Measurements from ENCODE around the gene PYGO1.

Gene PYGO1

GRCh38 chr15:55530861-55531313 lies 57.3 kb downstream of the PYGO1 start:
- peak overlapping the region; percentile 67 for H3K27ac ChIP-seq (ENCODE audit: low read depth, low read length, severe bottlenecking)
- WGBS, 2 experiments (ENCODE audit: insufficient coverage in 2 of 2) = 54 to 75% methylated on average over 2 to 4 of the region's 4 CpGs
- no peaks in the 10 kb centered on the region for H3K36me3 ChIP-seq (ENCODE audit: control insufficient read depth, insufficient read depth, low read length)
- H3K4me1 ChIP-seq (ENCODE audit: control insufficient read depth, insufficient read depth, low read length, poor library complexity, severe bottlenecking) = no peaks in the 10 kb centered on the region
- H3K9me3 ChIP-seq (ENCODE audit: control insufficient read depth, low read length) = no peaks in the 10 kb centered on the region
- H3K4me3 ChIP-seq (ENCODE audit: extremely low read depth, insufficient read depth, low read length, poor library complexity, severe bottlenecking) = no peak overlapping the region

- no peak overlapping the region for H3K4me3 ChIP-seq (ENCODE audit: extremely low read depth, insufficient read depth, low read length, poor library complexity, severe bottlenecking)
- no peak overlapping the region for H3K27ac ChIP-seq (ENCODE audit: low read depth, low read length, severe bottlenecking)
- no peaks in the 10 kb centered on the region for H3K36me3 ChIP-seq (ENCODE audit: control insufficient read depth, insufficient read depth, low read length)
- 50% methylated on average over 1 of the region's 4 CpGs; no CpG with 5 or more reads in 1 of the 2 experiments for WGBS, 2 experiments (ENCODE audit: insufficient coverage in 2 of 2)
- H3K4me1 ChIP-seq (ENCODE audit: control insufficient read depth, insufficient read depth, low read length, poor library complexity, severe bottlenecking) = no peaks in the 10 kb centered on the region
- H3K9me3 ChIP-seq (ENCODE audit: control insufficient read depth, low read length) = no peaks in the 10 kb centered on the region
Measured at GRCh38 chr15:55528812-55529211, 59.3 kb downstream of the PYGO1 start.

- no peak overlapping the region for H3K27ac ChIP-seq (ENCODE audit: low read depth, low read length, severe bottlenecking)
- H3K36me3 ChIP-seq (ENCODE audit: control insufficient read depth, insufficient read depth, low read length) = no peaks in the 10 kb centered on the region
- no peak overlapping the region for H3K4me3 ChIP-seq (ENCODE audit: extremely low read depth, insufficient read depth, low read length, poor library complexity, severe bottlenecking)
- 70 to 100% methylated on average over 1 of the region's 1 CpG for WGBS, 2 experiments (ENCODE audit: insufficient coverage in 2 of 2)
- H3K4me1 ChIP-seq (ENCODE audit: control insufficient read depth, insufficient read depth, low read length, poor library complexity, severe bottlenecking) = no peaks in the 10 kb centered on the region
- H3K9me3 ChIP-seq (ENCODE audit: control insufficient read depth, low read length) = no peaks in the 10 kb centered on the region
Measured at GRCh38 chr15:55527150-55527549, 61.0 kb downstream of the PYGO1 start.

DNA sequence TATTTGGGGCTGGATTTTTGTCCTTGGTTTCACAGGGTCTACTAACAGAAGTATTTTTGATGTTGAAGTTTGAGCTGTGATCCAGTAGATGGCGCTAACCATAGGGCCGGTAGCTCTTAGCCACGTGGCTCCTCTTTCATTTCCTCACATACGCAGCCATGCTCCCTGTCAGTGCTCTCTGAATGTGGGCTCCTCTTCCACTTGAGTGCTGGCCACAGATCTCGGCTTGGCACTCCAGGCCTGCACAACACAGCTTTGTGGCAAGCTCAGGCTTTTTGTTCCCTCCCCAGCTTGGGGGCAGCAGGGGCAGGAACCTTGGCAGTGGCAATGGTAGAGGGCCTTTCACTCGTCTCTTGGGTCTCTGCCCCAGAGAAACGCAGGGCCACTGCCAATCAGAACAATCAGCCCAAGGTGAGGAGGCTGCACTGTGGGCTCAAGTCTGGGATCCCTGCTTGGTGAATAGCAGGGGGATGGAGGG lies 61.5 kb downstream of the PYGO1 start:
- Histone ChIP-seq H3K27ac (ENCODE audit: low read depth, low read length, severe bottlenecking) (no peak overlapping the region), H3K36me3 (ENCODE audit: control insufficient read depth, insufficient read depth, low read length) (no peaks in the 10 kb centered on the region), H3K9me3 (ENCODE audit: control insufficient read depth, low read length) (no peaks in the 10 kb centered on the region), H3K4me3 (ENCODE audit: extremely low read depth, insufficient read depth, low read length, poor library complexity, severe bottlenecking) (no peak overlapping the region), H3K4me1 (ENCODE audit: control insufficient read depth, insufficient read depth, low read length, poor library complexity, severe bottlenecking) (no peaks in the 10 kb centered on the region)
- WGBS, 2 experiments (ENCODE audit: insufficient coverage in 2 of 2) = 38 to 45% methylated on average over 6 to 7 of the region's 7 CpGs

DNA sequence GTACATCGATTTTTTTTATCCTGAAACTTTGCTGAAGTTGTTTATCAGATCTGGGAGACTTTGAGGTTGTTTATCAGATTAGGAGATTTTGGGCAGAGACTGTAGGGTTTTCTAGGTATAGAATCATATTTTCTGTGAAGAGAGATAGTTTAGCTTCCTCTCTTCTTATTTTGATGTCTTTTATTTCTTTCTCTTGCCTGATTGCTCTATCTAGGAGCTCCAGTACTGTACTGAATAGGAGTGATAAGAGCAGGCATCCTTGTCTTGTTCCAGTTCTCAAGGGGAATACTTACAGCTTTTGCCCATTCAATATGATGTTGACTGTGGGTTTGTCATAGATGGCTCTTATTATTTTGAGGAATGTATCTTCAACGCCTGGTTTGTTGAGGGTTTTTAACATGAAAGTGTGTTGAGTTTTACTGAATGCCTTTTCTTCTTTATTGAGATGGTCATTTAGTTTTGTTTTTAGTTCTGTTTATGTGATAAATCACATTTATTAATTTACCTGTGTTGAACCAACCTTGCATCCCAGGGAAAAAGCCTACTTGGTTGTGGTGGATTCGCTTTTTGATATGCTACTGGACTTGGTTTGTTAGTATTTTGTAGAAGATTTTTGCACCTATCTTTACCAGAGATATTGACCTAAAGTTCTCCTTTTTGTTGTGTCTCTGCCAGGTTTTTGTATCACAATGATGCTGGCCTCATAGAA lies 65.2 kb downstream of the PYGO1 start:
- WGBS, 2 experiments (ENCODE audit: insufficient coverage in 2 of 2) = 70 to 100% methylated on average over 1 to 2 of the region's 3 CpGs
- H3K4me3 ChIP-seq (ENCODE audit: extremely low read depth, insufficient read depth, low read length, poor library complexity, severe bottlenecking) = no peak overlapping the region

GRCh38 chr15:55518641-55519040 lies 69.5 kb downstream of the PYGO1 start:
- Histone ChIP-seq H3K9me3 (ENCODE audit: control insufficient read depth, low read length) (no peaks in the 10 kb centered on the region), H3K4me3 (ENCODE audit: extremely low read depth, insufficient read depth, low read length, poor library complexity, severe bottlenecking) (no peak overlapping the region), H3K36me3 (ENCODE audit: control insufficient read depth, insufficient read depth, low read length) (no peaks in the 10 kb centered on the region), H3K27ac (ENCODE audit: low read depth, low read length, severe bottlenecking) (no peak overlapping the region), H3K4me1 (ENCODE audit: control insufficient read depth, insufficient read depth, low read length, poor library complexity, severe bottlenecking) (no peaks in the 10 kb centered on the region)
- WGBS, 2 experiments (ENCODE audit: insufficient coverage in 2 of 2) = no CpG with 5 or more reads among the region's 2 CpGs

More for the DNA sequence above, 65.2 kb downstream of the PYGO1 start:
- H3K27ac ChIP-seq (ENCODE audit: low read depth, low read length, severe bottlenecking) = no peak overlapping the region
- no peaks in the 10 kb centered on the region for H3K9me3 ChIP-seq (ENCODE audit: control insufficient read depth, low read length)
- no peaks in the 10 kb centered on the region for H3K36me3 ChIP-seq (ENCODE audit: control insufficient read depth, insufficient read depth, low read length)
- H3K4me1 ChIP-seq (ENCODE audit: control insufficient read depth, insufficient read depth, low read length, poor library complexity, severe bottlenecking) = no peaks in the 10 kb centered on the region

- Histone ChIP-seq H3K4me1 (ENCODE audit: control insufficient read depth, insufficient read depth, low read length, poor library complexity, severe bottlenecking) (no peaks in the 10 kb centered on the region), H3K9me3 (ENCODE audit: control insufficient read depth, low read length) (no peaks in the 10 kb centered on the region), H3K27ac (ENCODE audit: low read depth, low read length, severe bottlenecking) (no peak overlapping the region), H3K36me3 (ENCODE audit: control insufficient read depth, insufficient read depth, low read length) (no peaks in the 10 kb centered on the region), H3K4me3 (ENCODE audit: extremely low read depth, insufficient read depth, low read length, poor library complexity, severe bottlenecking) (no peak overlapping the region)
- WGBS, 2 experiments (ENCODE audit: insufficient coverage in 2 of 2) = 98 to 100% methylated on average over 1 to 2 of the region's 3 CpGs
Measured at GRCh38 chr15:55518009-55518408, 70.1 kb downstream of the PYGO1 start.

- Histone ChIP-seq H3K9me3 (ENCODE audit: control insufficient read depth, low read length) (no peaks in the 10 kb centered on the region), H3K4me1 (ENCODE audit: control insufficient read depth, insufficient read depth, low read length, poor library complexity, severe bottlenecking) (no peaks in the 10 kb centered on the region), H3K36me3 (ENCODE audit: control insufficient read depth, insufficient read depth, low read length) (no peaks in the 10 kb centered on the region), H3K27ac (ENCODE audit: low read depth, low read length, severe bottlenecking) (no peak overlapping the region), H3K4me3 (ENCODE audit: extremely low read depth, insufficient read depth, low read length, poor library complexity, severe bottlenecking) (no peak overlapping the region)
- 90 to 96% methylated on average over 7 to 8 of the region's 12 CpGs for WGBS, 2 experiments (ENCODE audit: insufficient coverage in 2 of 2)
Measured at GRCh38 chr15:55515991-55516776, 72.0 kb downstream of the PYGO1 start.

DNA sequence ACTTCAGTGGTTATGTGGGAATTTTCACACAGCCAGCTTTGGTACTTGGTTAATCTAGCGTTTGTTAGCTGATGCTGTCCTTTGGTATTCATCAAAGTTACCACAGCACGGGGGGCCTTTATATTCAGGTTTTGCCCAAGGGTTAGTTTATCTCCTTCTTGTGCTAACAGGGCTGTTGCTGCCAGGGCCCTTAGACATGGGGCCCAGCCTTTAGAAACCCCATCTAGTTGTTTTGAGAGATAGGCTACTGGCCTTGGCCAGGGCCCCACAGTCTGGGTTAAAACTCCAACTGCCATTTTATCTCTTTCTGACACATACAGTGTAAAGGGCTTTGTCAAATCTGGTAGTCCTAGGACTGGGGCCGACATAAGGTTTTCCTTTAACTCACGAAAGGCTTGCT lies 72.7 kb downstream of the PYGO1 start:
- no peak overlapping the region for H3K4me3 ChIP-seq (ENCODE audit: extremely low read depth, insufficient read depth, low read length, poor library complexity, severe bottlenecking)
- 91 to 95% methylated on average over 4 of the region's 4 CpGs for WGBS, 2 experiments (ENCODE audit: insufficient coverage in 2 of 2)

DNA sequence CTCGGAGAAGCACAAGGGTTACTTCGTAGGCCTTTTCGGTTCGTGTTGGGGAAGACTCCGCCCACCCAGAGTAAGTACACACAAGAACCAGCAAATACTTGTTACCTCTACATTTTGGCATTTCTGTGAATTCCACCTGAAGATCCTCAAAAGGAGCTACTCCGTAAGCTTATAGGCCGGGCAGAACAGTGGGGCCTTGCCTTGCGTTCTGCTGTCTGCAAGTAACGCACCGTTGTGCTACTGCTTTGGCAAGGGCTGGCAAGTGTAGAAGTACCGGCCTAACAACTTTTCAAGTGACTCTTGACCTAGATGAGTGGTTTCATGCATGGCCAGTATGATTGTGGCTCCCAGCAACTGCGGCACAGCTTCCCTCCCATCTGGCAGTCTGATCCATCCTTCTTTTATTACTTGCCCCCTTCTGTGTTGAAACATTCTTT lies 73.7 kb downstream of the PYGO1 start:
- H3K4me1 ChIP-seq (ENCODE audit: control insufficient read depth, insufficient read depth, low read length, poor library complexity, severe bottlenecking) = no peaks in the 10 kb centered on the region
- WGBS, 2 experiments (ENCODE audit: insufficient coverage in 2 of 2) = 95 to 96% methylated on average over 11 of the region's 12 CpGs

More for the DNA sequence above, 72.7 kb downstream of the PYGO1 start:
- Histone ChIP-seq H3K9me3 (ENCODE audit: control insufficient read depth, low read length) (no peaks in the 10 kb centered on the region), H3K36me3 (ENCODE audit: control insufficient read depth, insufficient read depth, low read length) (no peaks in the 10 kb centered on the region), H3K27ac (ENCODE audit: low read depth, low read length, severe bottlenecking) (no peak overlapping the region), H3K4me1 (ENCODE audit: control insufficient read depth, insufficient read depth, low read length, poor library complexity, severe bottlenecking) (no peaks in the 10 kb centered on the region)

More for the DNA sequence above, 73.7 kb downstream of the PYGO1 start:
- Histone ChIP-seq H3K9me3 (ENCODE audit: control insufficient read depth, low read length) (no peaks in the 10 kb centered on the region), H3K27ac (ENCODE audit: low read depth, low read length, severe bottlenecking) (no peak overlapping the region), H3K36me3 (ENCODE audit: control insufficient read depth, insufficient read depth, low read length) (no peaks in the 10 kb centered on the region), H3K4me3 (ENCODE audit: extremely low read depth, insufficient read depth, low read length, poor library complexity, severe bottlenecking) (no peak overlapping the region)

Data from mesodermal cell (in vitro differentiated cells).